HepG2 (cell line): ENCODE data around the gene BABAM2. TPM values are rescaled to one million over a fixed set of nuclear protein-coding genes. Genes with fewer than 3 reads are reported as not detected.
A peak's percentile ranks its signal among the peaks of the same experiment; 100 is the strongest.

ENCODE experiments used
- ATAC-seq: fragments of 200-7000 bp; cut with Tn5 transposase; 3 replicates; pipeline ENCODE4 v1.9.1; 2020; ENCODE audit warnings: mild to moderate bottlenecking, moderate library complexity
- BruUV-seq: library from RNA; stranded (reverse); fragments of 400-500 nt; replicated peaks from 2 replicates; lab custom pipeline; 2021; lab: Mats Ljungman, UMichigan
- CTCF ChIA-PET: fragments of 300-600 bp; formaldehyde crosslinking; extraction: SDS; loops from one replicate; lab custom pipeline; 2021; ENCODE audit warnings: low total read pairs, inconsistent platforms, low intra/inter-chr PET ratio; lab: Yijun Ruan, JAX
- POLR2A ChIA-PET: fragments of 350-600 bp; sonication (Branson Sonifier 250); formaldehyde crosslinking; loops from one replicate; lab custom pipeline; 2020; ENCODE audit warnings: antibody characterized with exemption, inconsistent platforms; lab: Yijun Ruan, JAX
- DNase-seq: peaks from one replicate; pipeline ENCODE4 v3.0.0-alpha.2; 2015; ENCODE audit warnings: low spot score
- FAIRE-seq: peaks from 3 replicates; lab custom pipeline; 2011; peaks lifted over from hg19 to GRCh38; lab: Jason Lieb, UNC
- H2AFZ ChIP-seq: one replicate; pipeline ENCODE4 v1.6.1; 2011; ENCODE audit warnings: low read length, inconsistent platforms
- H3K27ac ChIP-seq: fragments of 300-600 bp; 3 replicates; pipeline ENCODE4 v1.8.0; 2011; ENCODE audit warnings: mixed run types, mild to moderate bottlenecking, mixed read lengths, low read length, inconsistent platforms; ENCODE audit not compliant: insufficient read depth; ENCODE audit errors: extremely low read length
- H3K27me3 ChIP-seq, 2 experiments: fragments of 200-600 bp in 1 of 2; 2 replicates in 1 of 2; 3 replicates in 1 of 2; pipeline versions ENCODE4 v1.6.0 to v1.8.0; 2011; ENCODE audit warnings: low read length in 2 of 2, mild to moderate bottlenecking in 2 of 2, moderate library complexity in 2 of 2, inconsistent platforms in 1 of 2; ENCODE audit not compliant: insufficient read depth in 2 of 2, control insufficient read depth in 1 of 2
- H3K36me3 ChIP-seq, 2 experiments: fragments of 200-600 bp in 1 of 2; replicated peaks in 1 of 2; 2 replicates in 1 of 2; 3 replicates in 1 of 2; pipeline versions ENCODE4 v1.5.1 to v1.8.0; 2011; ENCODE audit warnings: low read length in 2 of 2, inconsistent platforms in 1 of 2; ENCODE audit not compliant: insufficient read depth in 2 of 2, control insufficient read depth in 1 of 2
- H3K4me1 ChIP-seq: 2 replicates; pipeline ENCODE4 v1.5.1; 2012; ENCODE audit warnings: low read length, inconsistent platforms; ENCODE audit not compliant: insufficient read depth
- H3K4me2 ChIP-seq: 2 replicates; pipeline ENCODE4 v1.6.0; 2011; ENCODE audit warnings: low read depth, low read length, inconsistent platforms
- H3K4me3 ChIP-seq, 3 experiments: fragments of 200-600 bp in 1 of 3; sonication (generic), shearing (Covaris generic) in 1 of 3; replicated peaks in 1 of 3; 2 replicates each; pipeline ENCODE4 v1.5.1; 2011 to 2016; ENCODE audit warnings: low read length in 3 of 3, inconsistent platforms in 2 of 3, low read depth in 2 of 3, mild to moderate bottlenecking in 2 of 3, control low read depth in 1 of 3, mixed read lengths in 1 of 3; ENCODE audit not compliant: insufficient read depth in 1 of 3
- H3K79me2 ChIP-seq: one replicate; pipeline ENCODE4 v1.6.1; 2011; ENCODE audit warnings: low read length, inconsistent platforms; ENCODE audit not compliant: insufficient read depth
- H3K9ac ChIP-seq: 2 replicates; pipeline ENCODE4 v1.6.0; 2011; ENCODE audit warnings: mild to moderate bottlenecking, low read depth, low read length, inconsistent platforms; ENCODE audit not compliant: insufficient read depth
- H3K9me3 ChIP-seq: 2 replicates; pipeline ENCODE4 v1.5.1; 2012; ENCODE audit warnings: mild to moderate bottlenecking, low read length
- H4K20me1 ChIP-seq: 2 replicates; pipeline ENCODE4 v1.6.0; 2011; ENCODE audit warnings: inconsistent platforms, mild to moderate bottlenecking, low read length, moderate library complexity; ENCODE audit not compliant: insufficient read depth
- ATF7-NPFF ChIP-seq: sonication (generic); formaldehyde crosslinking; IDR thresholded peaks from 2 replicates; pipeline ENCODE4 v1.8.1; 2023; ENCODE audit warnings: mild to moderate bottlenecking, low read depth, missing genetic modification reagents, moderate library complexity
- NONO ChIP-seq, 2 experiments: fragments of 450-650 bp in 1 of 2; sonication (generic) in 1 of 2; formaldehyde crosslinking in 1 of 2; IDR thresholded peaks in 1 of 2; conservative IDR thresholded peaks in 1 of 2; 2 replicates each; pipeline versions ENCODE4 v1.6.1 to v1.8.0; 2017 to 2022; ENCODE audit warnings: mild to moderate bottlenecking in 1 of 2, missing genetic modification reagents in 1 of 2, moderate library complexity in 1 of 2
- NPAS2 ChIP-seq: sonication (generic); formaldehyde crosslinking; IDR thresholded peaks from 2 replicates; pipeline ENCODE4 v1.8.0; 2022; ENCODE audit warnings: mild to moderate bottlenecking, missing genetic modification reagents, borderline replicate concordance
- SP5 ChIP-seq: IDR thresholded peaks from 2 replicates; pipeline ENCODE4 v1.6.1; 2016; ENCODE audit warnings: low read depth, borderline replicate concordance
- SUZ12 ChIP-seq: fragments of 150-350 bp; IDR thresholded peaks from 2 replicates; pipeline ENCODE4 v1.6.1; 2014; ENCODE audit warnings: low read depth, low read length
- TGIF2 ChIP-seq: IDR thresholded peaks from 2 replicates; pipeline ENCODE4 v1.6.1; 2016; ENCODE audit warnings: control low read depth, missing compliant biosample characterization
- ZNF136 ChIP-seq: sonication (generic); formaldehyde crosslinking; IDR thresholded peaks from 2 replicates; pipeline ENCODE4 v1.8.1; 2022; ENCODE audit warnings: low read depth, mild to moderate bottlenecking, moderate library complexity, missing genetic modification reagents
- ZNF766 ChIP-seq: sonication (generic); formaldehyde crosslinking; IDR thresholded peaks from 2 replicates; pipeline ENCODE4 v1.5.0; 2020; ENCODE audit warnings: missing genetic modification reagents, borderline replicate concordance
- WGBS: methylation state at CpG from one replicate; pipeline ENCODE4 v1.1.6; 2017; ENCODE audit warnings: low lambda C conversion rate; 5-methylcytosine and 5-hydroxymethylcytosine counted together
- in situ Hi-C: cut with HindIII; loops from 2 replicates; pipeline ENCODE4 v1.10.0; 2017; ENCODE audit warnings: low pct_unique_long_range_greater_than_20kb; ENCODE audit not compliant: extremely low pct_ligation_motif_present
- intact Hi-C: fragments of 100-400 bp; cut with micrococcal nuclease; formaldehyde crosslinking; loops from one replicate; pipeline ENCODE4 v1.10.0; 2022; ENCODE audit not compliant: unreplicated experiment
- polyA plus RNA-seq, 8 experiments: library from polyadenylated mRNA; depleted of rRNA in 3 of 8; stranded (reverse) in 7 of 8; unstranded in 1 of 8; fragments of >200 nt; fragmentation: Illumina TruSeq in 4 of 8; extraction: Trizol in 4 of 8; gene quantifications; 2 replicates each; pipeline versions ENCODE4 v1.2.1 to v1.2.3, GENCODE V29; 2011 to 2016; ENCODE audit warnings: low read depth in 4 of 8, missing spikeins in 1 of 8, mixed read lengths in 1 of 8; ENCODE audit not compliant: insufficient read depth in 1 of 8
- total RNA-seq, 5 experiments: library from RNA; depleted of rRNA; stranded (reverse); fragments of >200 nt; fragmentation: Illumina TruSeq; extraction: Trizol; gene quantifications; 2 replicates each; pipeline ENCODE4 v1.2.3, GENCODE V29; 2016; ENCODE audit warnings: low read depth in 1 of 5
- TF ChIP-seq, protein P1 (sequence below): conservative IDR thresholded peaks from 2 replicates; pipeline ENCODE4 v1.6.1; 2018; ENCODE audit warnings: missing genetic modification reagents
- TF ChIP-seq, protein P2 (sequence below): sonication (generic); formaldehyde crosslinking; IDR thresholded peaks from 2 replicates; pipeline ENCODE4 v1.5.1; 2020; ENCODE audit warnings: mild to moderate bottlenecking, missing genetic modification reagents, moderate library complexity
- TF ChIP-seq, protein P3 (sequence below): IDR thresholded peaks from 2 replicates; pipeline ENCODE4 v1.6.1; 2016

The BABAM2 gene
- total and polyA plus RNA-seq, 2 of the 13 experiments (the other 11 are each of a cell fraction or from before 2014, with no cell fraction given): 24.9 to 28.0 TPM

DNA sequence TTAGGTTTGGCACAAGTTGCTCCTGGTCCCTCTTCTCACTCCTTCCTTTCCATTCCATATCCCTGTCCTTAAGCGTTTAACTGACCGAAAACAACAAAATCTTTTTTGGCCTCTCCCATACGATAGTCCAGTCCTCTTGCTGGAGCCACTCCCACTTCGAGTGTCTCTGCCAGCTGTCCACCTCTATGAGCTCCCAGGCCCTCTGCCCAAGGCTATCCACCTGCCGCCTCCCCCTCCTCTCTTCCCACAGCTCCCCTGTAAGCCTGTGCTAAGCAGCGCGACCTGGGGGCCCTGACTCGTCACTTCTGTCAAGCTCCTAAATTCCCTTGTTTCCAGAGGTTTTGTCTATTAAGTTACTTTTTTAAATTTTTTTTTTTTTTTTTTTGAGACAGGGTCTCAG lies 455.1 kb downstream of the BABAM2 start (continued):
- TF ChIP-seq, protein P1, sequence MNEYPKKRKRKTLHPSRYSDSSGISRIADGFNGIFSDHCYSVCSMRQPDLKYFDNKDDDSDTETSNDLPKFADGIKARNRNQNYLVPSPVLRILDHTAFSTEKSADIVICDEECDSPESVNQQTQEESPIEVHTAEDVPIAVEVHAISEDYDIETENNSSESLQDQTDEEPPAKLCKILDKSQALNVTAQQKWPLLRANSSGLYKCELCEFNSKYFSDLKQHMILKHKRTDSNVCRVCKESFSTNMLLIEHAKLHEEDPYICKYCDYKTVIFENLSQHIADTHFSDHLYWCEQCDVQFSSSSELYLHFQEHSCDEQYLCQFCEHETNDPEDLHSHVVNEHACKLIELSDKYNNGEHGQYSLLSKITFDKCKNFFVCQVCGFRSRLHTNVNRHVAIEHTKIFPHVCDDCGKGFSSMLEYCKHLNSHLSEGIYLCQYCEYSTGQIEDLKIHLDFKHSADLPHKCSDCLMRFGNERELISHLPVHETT (CRISPR knock-in tag): no peak
- no peak for TF ChIP-seq NONO (IDR thresholded peaks at IDR 0.05)
- no peak for TF ChIP-seq NONO (CRISPR knock-in tag; conservative IDR thresholded peaks at IDR 0.05)
- TF ChIP-seq, protein P2, sequence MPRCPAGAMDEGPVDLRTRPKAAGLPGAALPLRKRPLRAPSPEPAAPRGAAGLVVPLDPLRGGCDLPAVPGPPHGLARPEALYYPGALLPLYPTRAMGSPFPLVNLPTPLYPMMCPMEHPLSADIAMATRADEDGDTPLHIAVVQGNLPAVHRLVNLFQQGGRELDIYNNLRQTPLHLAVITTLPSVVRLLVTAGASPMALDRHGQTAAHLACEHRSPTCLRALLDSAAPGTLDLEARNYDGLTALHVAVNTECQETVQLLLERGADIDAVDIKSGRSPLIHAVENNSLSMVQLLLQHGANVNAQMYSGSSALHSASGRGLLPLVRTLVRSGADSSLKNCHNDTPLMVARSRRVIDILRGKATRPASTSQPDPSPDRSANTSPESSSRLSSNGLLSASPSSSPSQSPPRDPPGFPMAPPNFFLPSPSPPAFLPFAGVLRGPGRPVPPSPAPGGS: no peak

DNA sequence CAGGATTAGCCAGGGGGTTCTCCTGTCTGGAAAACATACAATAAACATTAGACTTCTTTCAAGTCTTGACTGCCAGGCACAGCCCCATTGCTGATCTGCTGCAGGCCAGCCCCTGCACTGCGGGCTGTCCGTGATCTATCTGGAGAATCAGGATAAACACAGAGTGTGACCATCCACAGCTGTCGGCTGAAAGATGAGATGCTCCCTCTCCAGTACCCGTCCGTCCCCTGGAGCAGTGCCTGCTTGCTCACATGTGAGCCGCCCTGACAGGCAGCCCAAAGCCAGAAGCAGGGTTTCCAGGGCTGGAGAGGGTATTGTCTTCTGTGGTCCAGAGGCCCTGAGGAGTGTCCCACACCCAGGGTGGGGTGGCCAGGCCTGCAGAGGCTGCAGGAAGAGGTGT lies 456.1 kb downstream of the BABAM2 start:
- Histone ChIP-seq H3K4me3 (no peak overlapping the region), H3K9ac (no peak overlapping the region), H3K79me2 (no peaks in the 10 kb centered on the region), H3K4me2 (no peak overlapping the region), H3K27ac (no peak overlapping the region), H3K36me3 (no peaks in the 10 kb centered on the region), H4K20me1 (no peaks in the 10 kb centered on the region), H3K9me3 (no peaks in the 10 kb centered on the region), H3K27me3 (peaks cover 8 to 22% of the 10 kb centered on the region in 2 experiments; a peak in 4 of 5 replicates), H3K4me1 (peaks cover 26% of the 10 kb centered on the region), H2AFZ (no peak overlapping the region)
- intact Hi-C loops (no loop called here), in situ Hi-C loops (no loop called here)
- TF ChIP-seq ATF7-NPFF (CRISPR knock-in tag) (no peak), ZNF766 (CRISPR knock-in tag) (no peak), TGIF2 (CRISPR knock-in tag) (no peak), NPAS2 (CRISPR knock-in tag) (no peak), SUZ12 (no peak), ZNF136 (CRISPR knock-in tag) (no peak), SP5 (CRISPR knock-in tag) (no peak)
- TF ChIP-seq, protein P3, sequence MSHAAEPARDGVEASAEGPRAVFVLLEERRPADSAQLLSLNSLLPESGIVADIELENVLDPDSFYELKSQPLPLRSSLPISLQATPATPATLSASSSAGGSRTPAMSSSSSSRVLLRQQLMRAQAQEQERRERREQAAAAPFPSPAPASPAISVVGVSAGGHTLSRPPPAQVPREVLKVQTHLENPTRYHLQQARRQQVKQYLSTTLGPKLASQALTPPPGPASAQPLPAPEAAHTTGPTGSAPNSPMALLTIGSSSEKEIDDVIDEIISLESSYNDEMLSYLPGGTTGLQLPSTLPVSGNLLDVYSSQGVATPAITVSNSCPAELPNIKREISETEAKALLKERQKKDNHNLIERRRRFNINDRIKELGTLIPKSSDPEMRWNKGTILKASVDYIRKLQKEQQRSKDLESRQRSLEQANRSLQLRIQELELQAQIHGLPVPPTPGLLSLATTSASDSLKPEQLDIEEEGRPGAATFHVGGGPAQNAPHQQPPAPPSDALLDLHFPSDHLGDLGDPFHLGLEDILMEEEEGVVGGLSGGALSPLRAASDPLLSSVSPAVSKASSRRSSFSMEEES (CRISPR knock-in tag): no peak
- POLR2A ChIA-PET: no interaction called here
- FAIRE-seq (no peak), ATAC-seq (peak; percentile 12), DNase-seq (no peak)
- 27% methylated on average over 5 of the region's 6 CpGs for WGBS
- BruUV-seq: no TSS peak
- CTCF ChIA-PET: no interaction called here
